ENCODE results near the gene KRT79.

DNA sequence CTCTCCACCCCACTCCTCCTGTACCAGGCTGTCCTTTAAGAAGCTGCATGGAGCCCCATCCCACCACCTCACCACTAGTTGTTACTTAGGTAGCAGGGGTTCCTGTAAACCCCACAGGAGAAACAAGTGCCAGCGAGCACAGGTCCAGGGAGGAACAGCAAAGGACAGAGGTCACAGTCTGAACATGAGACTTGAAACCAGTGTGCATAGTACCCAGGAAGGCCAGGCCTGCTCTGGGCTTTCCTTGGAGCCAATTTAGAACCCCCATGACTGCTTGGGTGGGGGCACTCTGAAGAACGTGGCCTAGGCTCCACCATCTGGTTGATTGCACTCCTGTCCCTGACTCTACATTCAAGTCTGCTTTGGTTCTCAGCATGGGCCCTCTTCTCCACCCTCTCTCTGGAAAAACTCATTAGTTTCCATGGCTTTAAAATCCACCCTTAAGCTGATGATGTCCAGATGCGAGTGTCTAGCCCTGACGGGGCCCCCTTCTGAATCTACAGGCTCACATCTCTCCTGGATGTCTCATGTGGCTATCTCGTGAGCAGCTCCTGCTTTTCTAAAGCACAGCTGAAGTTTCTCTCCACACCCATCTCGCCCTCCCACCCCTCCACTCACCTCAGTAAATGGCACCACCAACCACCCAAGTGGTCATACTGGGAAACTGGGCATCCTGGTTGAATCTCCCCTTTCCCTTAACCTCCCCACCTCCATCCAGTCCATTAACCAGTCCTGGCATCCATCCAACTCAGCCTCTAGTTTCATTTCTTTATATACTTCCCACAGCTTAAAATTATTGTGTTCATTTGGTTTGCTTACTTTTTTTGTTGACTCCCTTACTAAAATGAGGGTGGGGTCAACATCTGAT, 46.6 kb downstream of the KRT79 start:
- TF ChIP-seq, protein P1, sequence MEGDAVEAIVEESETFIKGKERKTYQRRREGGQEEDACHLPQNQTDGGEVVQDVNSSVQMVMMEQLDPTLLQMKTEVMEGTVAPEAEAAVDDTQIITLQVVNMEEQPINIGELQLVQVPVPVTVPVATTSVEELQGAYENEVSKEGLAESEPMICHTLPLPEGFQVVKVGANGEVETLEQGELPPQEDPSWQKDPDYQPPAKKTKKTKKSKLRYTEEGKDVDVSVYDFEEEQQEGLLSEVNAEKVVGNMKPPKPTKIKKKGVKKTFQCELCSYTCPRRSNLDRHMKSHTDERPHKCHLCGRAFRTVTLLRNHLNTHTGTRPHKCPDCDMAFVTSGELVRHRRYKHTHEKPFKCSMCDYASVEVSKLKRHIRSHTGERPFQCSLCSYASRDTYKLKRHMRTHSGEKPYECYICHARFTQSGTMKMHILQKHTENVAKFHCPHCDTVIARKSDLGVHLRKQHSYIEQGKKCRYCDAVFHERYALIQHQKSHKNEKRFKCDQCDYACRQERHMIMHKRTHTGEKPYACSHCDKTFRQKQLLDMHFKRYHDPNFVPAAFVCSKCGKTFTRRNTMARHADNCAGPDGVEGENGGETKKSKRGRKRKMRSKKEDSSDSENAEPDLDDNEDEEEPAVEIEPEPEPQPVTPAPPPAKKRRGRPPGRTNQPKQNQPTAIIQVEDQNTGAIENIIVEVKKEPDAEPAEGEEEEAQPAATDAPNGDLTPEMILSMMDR (conservative IDR thresholded peaks at IDR 0.05 in 1 of 2, IDR thresholded peaks at IDR 0.05 in 1 of 2; ENCODE audit: low read depth in 1 of 2, low read length in 2 of 2), result no peak
- no peak for TF ChIP-seq EZH2 (IDR thresholded peaks at IDR 0.05; ENCODE audit: low read length, missing control alignments)

Measured in fibroblast of lung (primary cell).